NCI-H2227 (cell line): ENCODE measurements around the gene ERC2.

Experiments used
- DNase-seq: peaks from one replicate; lab custom pipeline; 2025; ENCODE audit not compliant: unreplicated experiment; lab: John Stamatoyannopoulos, UW

Gene ERC2

GRCh38 chr3:56260262-56260661 lies 208.0 kb downstream of the ERC2 start:
- no peak for DNase-seq

- DNase-seq, result peak; percentile 46
Measured at GRCh38 chr3:56257826-56258225, 210.4 kb downstream of the ERC2 start.

- no peak for DNase-seq
Measured at GRCh38 chr3:56254835-56255234, 213.4 kb downstream of the ERC2 start.

GRCh38 chr3:56253941-56254665 lies 214.2 kb downstream of the ERC2 start:
- DNase-seq, result no peak

GRCh38 chr3:56251343-56251945 lies 216.8 kb downstream of the ERC2 start:
- DNase-seq, result peak; percentile 70

GRCh38 chr3:56248021-56248420 lies 220.2 kb downstream of the ERC2 start:
- no peak for DNase-seq

- DNase-seq, result no peak
Measured at GRCh38 chr3:56238299-56238698, 230.0 kb downstream of the ERC2 start.

- peak; percentile 55 for DNase-seq
Measured at GRCh38 chr3:56233742-56234141, 234.5 kb downstream of the ERC2 start.

- no peak for DNase-seq
Measured at GRCh38 chr3:56229311-56229710, 239.0 kb downstream of the ERC2 start.

GRCh38 chr3:56222866-56223265 lies 245.4 kb downstream of the ERC2 start:
- no peak for DNase-seq

- no peak for DNase-seq
Measured at GRCh38 chr3:56219894-56220805, 248.1 kb downstream of the ERC2 start.

- DNase-seq, result no peak
Measured at GRCh38 chr3:56209982-56210751, 258.1 kb downstream of the ERC2 start.

- DNase-seq, result no peak
Measured at GRCh38 chr3:56207922-56208321, 260.3 kb downstream of the ERC2 start.

- DNase-seq, result no peak
Measured at GRCh38 chr3:56205406-56205805, 262.9 kb downstream of the ERC2 start.

GRCh38 chr3:56202997-56203396 lies 265.3 kb downstream of the ERC2 start:
- DNase-seq, result no peak

- no peak for DNase-seq
Measured at GRCh38 chr3:56201407-56201806, 266.9 kb downstream of the ERC2 start.

GRCh38 chr3:56200251-56200650 lies 268.0 kb downstream of the ERC2 start:
- DNase-seq, result no peak

GRCh38 chr3:56197991-56198390 lies 270.3 kb downstream of the ERC2 start:
- DNase-seq, result no peak

- DNase-seq, result no peak
Measured at GRCh38 chr3:56197259-56197965, 270.9 kb downstream of the ERC2 start.

- no peak for DNase-seq
Measured at GRCh38 chr3:56196700-56197099, 271.6 kb downstream of the ERC2 start.
